Rectal smooth muscle tissue (tissue), 1 donor: ENCODE results near the gene TBC1D24.
"Not testable (repeated sequence)": the region's sequence is repeated elsewhere in the genome, so short reads cannot be mapped to it uniquely, and the experiment has no call there.

Experiments used
- H3K27ac ChIP-seq: one replicate; pipeline ENCODE4 v1.7.0; 2013; ENCODE audit warnings: low read depth, low read length, inconsistent platforms
- H3K27me3 ChIP-seq: one replicate; pipeline ENCODE4 v1.7.0; 2013; ENCODE audit warnings: low read length; ENCODE audit not compliant: control insufficient read depth, insufficient read depth
- H3K36me3 ChIP-seq: one replicate; pipeline ENCODE4 v1.7.0; 2013; ENCODE audit warnings: low read length; ENCODE audit not compliant: control insufficient read depth, insufficient read depth
- H3K4me1 ChIP-seq: one replicate; pipeline ENCODE4 v1.7.0; 2013; ENCODE audit warnings: low read length; ENCODE audit not compliant: control insufficient read depth, insufficient read depth
- H3K4me3 ChIP-seq: one replicate; pipeline ENCODE4 v1.7.0; 2013; ENCODE audit warnings: low read length
- H3K9ac ChIP-seq: one replicate; pipeline ENCODE4 v1.7.0; 2013; ENCODE audit warnings: low read length

TBC1D24 gene

GRCh38 chr16:2527071-2527783 lies 52.3 kb downstream of the TBC1D24 start:
- Histone ChIP-seq H3K4me1 (peaks cover 3% of the 10 kb centered on the region), H3K27ac (no peak overlapping the region), H3K36me3 (peaks cover 15% of the 10 kb centered on the region)

GRCh38 chr16:2527784-2528100 lies 52.8 kb downstream of the TBC1D24 start:
- H3K4me1 ChIP-seq = peaks cover 5% of the 10 kb centered on the region
- H3K27me3 ChIP-seq = no peaks in the 10 kb centered on the region
- peaks cover 15% of the 10 kb centered on the region for H3K36me3 ChIP-seq
- H3K9ac ChIP-seq = no peak overlapping the region
- H3K4me3 ChIP-seq = no peak overlapping the region
- no peak overlapping the region for H3K27ac ChIP-seq

More at GRCh38 chr16:2527071-2527783, 52.3 kb downstream of the TBC1D24 start:
- Histone ChIP-seq H3K9ac (no peak overlapping the region), H3K27me3 (no peaks in the 10 kb centered on the region), H3K4me3 (no peak overlapping the region)

GRCh38 chr16:2528161-2529060 lies 53.5 kb downstream of the TBC1D24 start:
- Histone ChIP-seq H3K4me3 (no peak overlapping the region), H3K4me1 (peaks cover 6% of the 10 kb centered on the region), H3K27me3 (no peaks in the 10 kb centered on the region), H3K9ac (no peak overlapping the region), H3K36me3 (peaks cover 15% of the 10 kb centered on the region), H3K27ac (no peak overlapping the region)

GRCh38 chr16:2529061-2529931 lies 54.4 kb downstream of the TBC1D24 start:
- Histone ChIP-seq H3K36me3 (peaks cover 15% of the 10 kb centered on the region), H3K27ac (no peak overlapping the region)

GRCh38 chr16:2529961-2530628 lies 55.2 kb downstream of the TBC1D24 start:
- H3K9ac ChIP-seq = no peak overlapping the region
- no peak overlapping the region for H3K4me3 ChIP-seq
- H3K27ac ChIP-seq = no peak overlapping the region
- peaks cover 6% of the 10 kb centered on the region for H3K4me1 ChIP-seq
- peaks cover 12% of the 10 kb centered on the region for H3K36me3 ChIP-seq
- no peaks in the 10 kb centered on the region for H3K27me3 ChIP-seq

More at GRCh38 chr16:2529061-2529931, 54.4 kb downstream of the TBC1D24 start:
- no peak overlapping the region for H3K4me3 ChIP-seq
- H3K4me1 ChIP-seq = peaks cover 6% of the 10 kb centered on the region
- H3K9ac ChIP-seq = no peak overlapping the region
- H3K27me3 ChIP-seq = no peaks in the 10 kb centered on the region

- Histone ChIP-seq H3K4me3 (peak overlapping the region; percentile 69), H3K27me3 (no peaks in the 10 kb centered on the region), H3K4me1 (peaks cover 6% of the 10 kb centered on the region), H3K27ac (peak overlapping the region; percentile 88), H3K9ac (peak overlapping the region; percentile 74), H3K36me3 (peaks cover 12% of the 10 kb centered on the region)
Measured at GRCh38 chr16:2530629-2531318, 55.8 kb downstream of the TBC1D24 start.

GRCh38 chr16:2531371-2531695 lies 56.4 kb downstream of the TBC1D24 start, which contains the start of gene CEMP1:
TSS of gene CEMP1 (minus strand) at chr16:2531408. CDS start at chr16:2531073, 335 bp downstream.
- Histone ChIP-seq H3K4me1 (peaks cover 6% of the 10 kb centered on the region), H3K9ac (peak within 1 kb of the TSS; percentile 86), H3K4me3 (peak within 1 kb of the TSS; percentile 87), H3K27ac (peak within 1 kb of the TSS; percentile 88), H3K36me3 (peaks cover 7% of the 10 kb centered on the region), H3K27me3 (no peaks in the 10 kb centered on the region)

- Histone ChIP-seq H3K27ac (peak overlapping the region; percentile 88), H3K27me3 (no peaks in the 10 kb centered on the region), H3K9ac (peak overlapping the region; percentile 86), H3K4me1 (peaks cover 6% of the 10 kb centered on the region), H3K4me3 (peak overlapping the region; percentile 87), H3K36me3 (peaks cover 7% of the 10 kb centered on the region)
Measured at GRCh38 chr16:2531696-2532493, 57.0 kb downstream of the TBC1D24 start.

GRCh38 chr16:2532494-2533141 lies 57.7 kb downstream of the TBC1D24 start:
- Histone ChIP-seq H3K4me1 (peaks cover 6% of the 10 kb centered on the region), H3K36me3 (peaks cover 7% of the 10 kb centered on the region)

GRCh38 chr16:2533142-2533755 lies 58.3 kb downstream of the TBC1D24 start:
- not testable (repeated sequence) for H3K27me3 ChIP-seq, H3K36me3 ChIP-seq, H3K4me1 ChIP-seq, H3K9ac ChIP-seq
- Histone ChIP-seq H3K4me3 (peak overlapping the region; percentile 87), H3K27ac (peak overlapping the region; percentile 86)

More at GRCh38 chr16:2532494-2533141, 57.7 kb downstream of the TBC1D24 start:
- Histone ChIP-seq H3K27me3 (no peaks in the 10 kb centered on the region), H3K4me3 (peak overlapping the region; percentile 87), H3K9ac (peak overlapping the region; percentile 86), H3K27ac (peak overlapping the region; percentile 86)
